Measurements from ENCODE around the gene NSMF.

NSMF gene

GRCh38 chr9:137441289-137441934, 17.7 kb downstream of the NSMF start, which contains the start of gene ENTPD8:
Gene ENTPD8, minus strand, starts transcription at chr9:137441357. Its CDS starts 3,072 bp downstream, at chr9:137438285.
- no peak within 1 kb of the TSS for H3K4me2 ChIP-seq (ENCODE audit: low read depth, low read length, poor library complexity, severe bottlenecking)
- no peak within 1 kb of the TSS for H2AFZ ChIP-seq (ENCODE audit: low read length)
- peaks cover 6% of the 10 kb centered on the region for H3K4me1 ChIP-seq (ENCODE audit: insufficient read depth, low read length, poor library complexity, severe bottlenecking)
- H3K9me2 ChIP-seq (replicated peaks; ENCODE audit: low read depth, low read length), result no peaks in the 10 kb centered on the region
- H3K79me2 ChIP-seq (ENCODE audit: insufficient read depth, low read length), result no peaks in the 10 kb centered on the region
- TF ChIP-seq CTCF (conservative IDR thresholded peaks at IDR 0.05; ENCODE audit: low read length) (no peak), EZH2phosphoT487 (IDR thresholded peaks at IDR 0.05; ENCODE audit: borderline replicate concordance) (no peak)
- H3K9ac ChIP-seq (ENCODE audit: low read depth, low read length, poor library complexity, severe bottlenecking), result no peak within 1 kb of the TSS
- no peaks in the 10 kb centered on the region; the same call in 1 of the 2 replicates for H3K9me3 ChIP-seq (ENCODE audit: insufficient read depth, low read depth, low read length)
- no peaks in the 10 kb centered on the region for H4K20me1 ChIP-seq (ENCODE audit: insufficient read depth, low read length, poor library complexity, severe bottlenecking)
- no peak within 1 kb of the TSS for H3K4me3 ChIP-seq (ENCODE audit: low read length, poor library complexity, severe bottlenecking)
- no peaks in the 10 kb centered on the region for H3F3A ChIP-seq (ENCODE audit: low read depth)
- no peaks in the 10 kb centered on the region for H3K27me3 ChIP-seq (ENCODE audit: insufficient read depth, low read length, poor library complexity, severe bottlenecking)
- H3K36me3 ChIP-seq (ENCODE audit: insufficient read depth, low read length), result no peaks in the 10 kb centered on the region

- H3K27me3 ChIP-seq (ENCODE audit: insufficient read depth, low read length, poor library complexity, severe bottlenecking), result no peaks in the 10 kb centered on the region
- H3K36me3 ChIP-seq (ENCODE audit: insufficient read depth, low read length), result no peaks in the 10 kb centered on the region
- TF ChIP-seq EZH2phosphoT487 (IDR thresholded peaks at IDR 0.05; ENCODE audit: borderline replicate concordance) (no peak), CTCF (conservative IDR thresholded peaks at IDR 0.05; ENCODE audit: low read length) (no peak)
- H4K20me1 ChIP-seq (ENCODE audit: insufficient read depth, low read length, poor library complexity, severe bottlenecking), result no peaks in the 10 kb centered on the region
- H3K9ac ChIP-seq (ENCODE audit: low read depth, low read length, poor library complexity, severe bottlenecking), result no peak overlapping the region
- no peaks in the 10 kb centered on the region for H3K79me2 ChIP-seq (ENCODE audit: insufficient read depth, low read length)
- no peak overlapping the region for H3K4me2 ChIP-seq (ENCODE audit: low read depth, low read length, poor library complexity, severe bottlenecking)
- H2AFZ ChIP-seq (ENCODE audit: low read length), result no peak overlapping the region
- no peaks in the 10 kb centered on the region; the same call in 1 of the 2 replicates for H3K9me3 ChIP-seq (ENCODE audit: insufficient read depth, low read depth, low read length)
- H3K4me1 ChIP-seq (ENCODE audit: insufficient read depth, low read length, poor library complexity, severe bottlenecking), result no peaks in the 10 kb centered on the region
- no peaks in the 10 kb centered on the region for H3K9me2 ChIP-seq (replicated peaks; ENCODE audit: low read depth, low read length)
- H3K4me3 ChIP-seq (ENCODE audit: low read length, poor library complexity, severe bottlenecking), result no peak overlapping the region
- no peaks in the 10 kb centered on the region for H3F3A ChIP-seq (ENCODE audit: low read depth)
Measured at GRCh38 chr9:137439158-137439714, 19.9 kb downstream of the NSMF start.

- Histone ChIP-seq H3K27me3 (ENCODE audit: insufficient read depth, low read length, poor library complexity, severe bottlenecking) (no peaks in the 10 kb centered on the region), H3K4me3 (ENCODE audit: low read length, poor library complexity, severe bottlenecking) (no peak overlapping the region)
- TF ChIP-seq EZH2phosphoT487 (IDR thresholded peaks at IDR 0.05; ENCODE audit: borderline replicate concordance) (no peak), CTCF (conservative IDR thresholded peaks at IDR 0.05; ENCODE audit: low read length) (no peak)
Measured at GRCh38 chr9:137438591-137439157, 20.5 kb downstream of the NSMF start.

More at GRCh38 chr9:137438591-137439157, 20.5 kb downstream of the NSMF start:
- no peak overlapping the region for H3K9ac ChIP-seq (ENCODE audit: low read depth, low read length, poor library complexity, severe bottlenecking)
- no peaks in the 10 kb centered on the region for H3K36me3 ChIP-seq (ENCODE audit: insufficient read depth, low read length)
- H2AFZ ChIP-seq (ENCODE audit: low read length), result no peak overlapping the region
- no peaks in the 10 kb centered on the region for H4K20me1 ChIP-seq (ENCODE audit: insufficient read depth, low read length, poor library complexity, severe bottlenecking)
- no peaks in the 10 kb centered on the region for H3K4me1 ChIP-seq (ENCODE audit: insufficient read depth, low read length, poor library complexity, severe bottlenecking)
- H3K9me3 ChIP-seq (ENCODE audit: insufficient read depth, low read depth, low read length), result no peaks in the 10 kb centered on the region; the same call in 1 of the 2 replicates
- H3K79me2 ChIP-seq (ENCODE audit: insufficient read depth, low read length), result no peaks in the 10 kb centered on the region
- H3F3A ChIP-seq (ENCODE audit: low read depth), result no peaks in the 10 kb centered on the region
- H3K9me2 ChIP-seq (replicated peaks; ENCODE audit: low read depth, low read length), result no peaks in the 10 kb centered on the region
- no peak overlapping the region for H3K4me2 ChIP-seq (ENCODE audit: low read depth, low read length, poor library complexity, severe bottlenecking)
